CD4-positive, alpha-beta T cell treated with Interleukin-21 for 1 hour (primary cell): ENCODE data around the gene DNM2.
"Not testable (repeated sequence)": the region's sequence is repeated elsewhere in the genome, so short reads cannot be mapped to it uniquely, and the experiment has no call there.

Source experiments
- DNase-seq: peaks from one replicate; pipeline ENCODE4 v3.0.0-alpha.2; 2020

The DNM2 gene

GRCh38 chr19:10727685-10728201 lies 9.9 kb downstream of the DNM2 start:
- no peak for DNase-seq

- DNase-seq: no peak
Observed at GRCh38 chr19:10729411-10729810, 11.5 kb downstream of the DNM2 start.

- no peak for DNase-seq
Observed at GRCh38 chr19:10730932-10731331, 13.1 kb downstream of the DNM2 start.

- no peak for DNase-seq
Observed at GRCh38 chr19:10735741-10736140, 17.9 kb downstream of the DNM2 start.

GRCh38 chr19:10736189-10736588 lies 18.3 kb downstream of the DNM2 start:
- no peak for DNase-seq

- no peak for DNase-seq
Observed at GRCh38 chr19:10736916-10737551, 19.2 kb downstream of the DNM2 start.

- no peak for DNase-seq
Observed at GRCh38 chr19:10737722-10738121, 19.8 kb downstream of the DNM2 start.

GRCh38 chr19:10740798-10741197 lies 22.9 kb downstream of the DNM2 start:
- no peak for DNase-seq

GRCh38 chr19:10742476-10742875 lies 24.6 kb downstream of the DNM2 start:
- DNase-seq: no peak

GRCh38 chr19:10744253-10744798 lies 26.4 kb downstream of the DNM2 start:
- no peak for DNase-seq

GRCh38 chr19:10744801-10745293 lies 27.0 kb downstream of the DNM2 start:
- no peak for DNase-seq

- DNase-seq: not testable (repeated sequence)
Observed at GRCh38 chr19:10746437-10746836, 28.6 kb downstream of the DNM2 start.

- no peak for DNase-seq
Observed at GRCh38 chr19:10747271-10747670, 29.4 kb downstream of the DNM2 start.

- DNase-seq: no peak
Observed at GRCh38 chr19:10747674-10748073, 29.8 kb downstream of the DNM2 start.

GRCh38 chr19:10748195-10748926 lies 30.5 kb downstream of the DNM2 start:
- no peak for DNase-seq

- DNase-seq: no peak
Observed at GRCh38 chr19:10748927-10749434, 31.1 kb downstream of the DNM2 start.

- DNase-seq: no peak
Observed at GRCh38 chr19:10749435-10750384, 31.8 kb downstream of the DNM2 start.

- DNase-seq: no peak
Observed at GRCh38 chr19:10751109-10751953, 33.5 kb downstream of the DNM2 start.

GRCh38 chr19:10752237-10752912 lies 34.5 kb downstream of the DNM2 start:
- DNase-seq: no peak

- DNase-seq: no peak
Observed at GRCh38 chr19:10752913-10753704, 35.2 kb downstream of the DNM2 start.
